GM12878 (cell line): ENCODE measurements around the gene SMARCAD1. TPM values are rescaled to one million over a fixed set of nuclear protein-coding genes. Genes with fewer than 3 reads are reported as not detected.

Experiments
- ATAC-seq: fragments of 200-7000 bp; cut with Tn5 transposase; 3 replicates; pipeline ENCODE4 v1.9.1; 2020; ENCODE audit warnings: mild to moderate bottlenecking, moderate library complexity
- BruUV-seq: library from RNA; stranded (reverse); fragments of 400-500 nt; replicated peaks from 2 replicates; lab custom pipeline; 2021; lab: Mats Ljungman, UMichigan
- CTCF ChIA-PET: fragments of 300-600 bp; sonication (Branson Sonifier 250); formaldehyde crosslinking; extraction: SDS; loops from one replicate; lab custom pipeline; 2021; ENCODE audit warnings: inconsistent platforms; lab: Yijun Ruan, JAX
- POLR2A ChIA-PET: fragments of 350-600 bp; formaldehyde crosslinking; extraction: SDS; loops from one replicate; lab custom pipeline; 2021; ENCODE audit warnings: inconsistent platforms; lab: Charles Lee
- RAD21 ChIA-PET: fragments of 300-600 bp; sonication (Branson Sonifier 250); formaldehyde crosslinking; loops from one replicate; lab custom pipeline; 2023; ENCODE audit warnings: antibody characterized with exemption; ENCODE audit not compliant: unreplicated experiment; lab: Charles Lee
- SMC1A ChIA-PET: fragments of 300-600 bp; sonication (Branson Sonifier 250); formaldehyde crosslinking; loops from one replicate; lab custom pipeline; 2023; ENCODE audit not compliant: unreplicated experiment, uncharacterized antibody; lab: Charles Lee
- DNase-seq: peaks from one replicate; pipeline ENCODE4 v3.0.0-alpha.2; 2011; ENCODE audit warnings: low read depth, low spot score
- FAIRE-seq: peaks from 3 replicates; lab custom pipeline; 2011; peaks lifted over from hg19 to GRCh38; lab: Jason Lieb, UNC
- H2AFZ ChIP-seq: 2 replicates; pipeline ENCODE4 v1.6.0; 2011; ENCODE audit warnings: low read depth, low read length, control low read depth; ENCODE audit not compliant: control insufficient read depth
- H3K27ac ChIP-seq: 2 replicates; pipeline ENCODE4 v1.5.1; 2011; ENCODE audit warnings: control low read depth; ENCODE audit not compliant: control insufficient read depth, insufficient read depth
- H3K27me3 ChIP-seq, 2 experiments: replicated peaks in 1 of 2; 2 replicates each; pipeline versions ENCODE4 v1.6.0 to v1.6.1; 2011; ENCODE audit warnings: low read length in 1 of 2; ENCODE audit not compliant: control insufficient read depth in 2 of 2, insufficient read depth in 2 of 2
- H3K36me3 ChIP-seq, 2 experiments: 2 replicates each; pipeline ENCODE4 v1.5.1; 2011; ENCODE audit warnings: low read length in 1 of 2; ENCODE audit not compliant: control insufficient read depth in 2 of 2, insufficient read depth in 2 of 2
- H3K4me1 ChIP-seq: 2 replicates; pipeline ENCODE4 v1.6.1; 2011; ENCODE audit warnings: mild to moderate bottlenecking, low read length, moderate library complexity, mixed read lengths; ENCODE audit not compliant: control insufficient read depth, insufficient read depth
- H3K4me2 ChIP-seq: 2 replicates; pipeline ENCODE4 v1.6.0; 2011; ENCODE audit warnings: control low read depth; ENCODE audit not compliant: control insufficient read depth, insufficient read depth
- H3K4me3 ChIP-seq: fragments of 200-600 bp; sonication (generic); 2 replicates; pipeline ENCODE4 v1.5.1; 2016
- H3K79me2 ChIP-seq: 2 replicates; pipeline ENCODE4 v1.6.0; 2011; ENCODE audit warnings: low read length; ENCODE audit not compliant: control insufficient read depth, insufficient read depth
- H3K9ac ChIP-seq: 2 replicates; pipeline ENCODE4 v1.8.0; 2011; ENCODE audit warnings: low read length, control low read depth, mixed read lengths; ENCODE audit not compliant: control insufficient read depth, insufficient read depth
- H3K9me3 ChIP-seq: replicated peaks from 3 replicates; pipeline ENCODE4 v1.5.1; 2011; ENCODE audit warnings: mild to moderate bottlenecking, low read length; ENCODE audit not compliant: control insufficient read depth, insufficient read depth
- H4K20me1 ChIP-seq: 2 replicates; pipeline ENCODE4 v1.6.0; 2011; ENCODE audit not compliant: control insufficient read depth, insufficient read depth
- BCL11A ChIP-seq: IDR thresholded peaks from 2 replicates; pipeline ENCODE4 v1.6.1; 2011; ENCODE audit warnings: low read depth, low read length
- BCL3 ChIP-seq: IDR thresholded peaks from 2 replicates; pipeline ENCODE4 v1.6.1; 2011; ENCODE audit warnings: borderline replicate concordance, low read depth, mild to moderate bottlenecking, moderate library complexity, low read length; ENCODE audit not compliant: insufficient read depth, poor library complexity, severe bottlenecking
- EED ChIP-seq: sonication (generic); IDR thresholded peaks from 2 replicates; pipeline ENCODE4 v1.6.1; 2016; ENCODE audit warnings: antibody characterized with exemption, low read depth
- EZH2 ChIP-seq: IDR thresholded peaks from 2 replicates; pipeline ENCODE4 v1.6.1; 2012; ENCODE audit warnings: low read depth, mild to moderate bottlenecking, control low read depth, inconsistent platforms, low read length, borderline replicate concordance; ENCODE audit not compliant: control insufficient read depth
- HCFC1 ChIP-seq: fragments of 150-350 bp; IDR thresholded peaks from 2 replicates; pipeline ENCODE4 v1.6.1; 2014; ENCODE audit warnings: low read length
- IKZF1 ChIP-seq: fragments of 450-650 bp; conservative IDR thresholded peaks from 2 replicates; pipeline ENCODE4 v1.6.1; 2017; ENCODE audit warnings: antibody characterized with exemption, mild to moderate bottlenecking
- KDM1A ChIP-seq: fragments of 200-600 bp; sonication (generic); IDR thresholded peaks from 2 replicates; pipeline ENCODE4 v1.6.1; 2016; ENCODE audit warnings: borderline replicate concordance
- MYC ChIP-seq: IDR thresholded peaks from 2 replicates; pipeline ENCODE4 v1.6.1; 2011; ENCODE audit warnings: mild to moderate bottlenecking, low read length, moderate library complexity, inconsistent platforms; ENCODE audit not compliant: insufficient read depth, insufficient replicate concordance, insufficient read length, severe bottlenecking
- RFX5 ChIP-seq: IDR thresholded peaks from 2 replicates; pipeline ENCODE4 v1.6.1; 2011; ENCODE audit warnings: low read depth, low read length, improper control_type of control experiment
- RUNX3 ChIP-seq: IDR thresholded peaks from 2 replicates; pipeline ENCODE4 v1.6.1; 2012; ENCODE audit warnings: low read length, inconsistent platforms
- SREBF2 ChIP-seq: IDR thresholded peaks from 2 replicates; pipeline ENCODE4 v1.6.1; 2012; ENCODE audit warnings: mild to moderate bottlenecking, low read length
- STAT1 ChIP-seq: fragments of 450-650 bp; conservative IDR thresholded peaks from 2 replicates; pipeline ENCODE4 v1.6.1; 2014; ENCODE audit warnings: antibody characterized with exemption, mild to moderate bottlenecking
- whole genome bisulfite sequencing: methylation state at CpG from one replicate; pipeline ENCODE4 v1.1.6; 2016; ENCODE audit warnings: low lambda C conversion rate; ENCODE audit not compliant: insufficient replicate concordance, insufficient coverage; ENCODE audit errors: missing lambda C conversion rate; 5-methylcytosine and 5-hydroxymethylcytosine counted together
- in situ Hi-C: fragments of 300-500 bp; cut with MboI; formaldehyde crosslinking; loops from 9 replicates; pipeline ENCODE4 v1.14.3; 2018; ENCODE audit warnings: mixed read lengths
- intact Hi-C: fragments of 100-400 bp; cut with micrococcal nuclease; formaldehyde crosslinking; loops from one replicate; pipeline ENCODE4 v1.14.2; 2022; ENCODE audit not compliant: unreplicated experiment
- polyA plus RNA-seq, 11 experiments: library from polyadenylated mRNA; depleted of rRNA in 4 of 11; unstranded in 6 of 11; stranded (reverse) in 5 of 11; fragments of >200 nt; fragmentation: Nextera tagmentation in 4 of 11; fragmentation: Illumina TruSeq in 1 of 11; extraction: Ambion mirVana in 4 of 11; extraction: Trizol in 1 of 11; gene quantifications; 1 replicate in 1 of 11; 2 replicates in 10 of 11; pipeline versions ENCODE4 v1.2.1 to v1.2.3, GENCODE V29; 2011 to 2016; ENCODE audit warnings: inconsistent platforms in 2 of 11, missing spikeins in 2 of 11, low read depth in 1 of 11
- total RNA-seq, 4 experiments: library from RNA; depleted of rRNA in 3 of 4; stranded (reverse); fragments of >200 nt in 3 of 4; fragmentation: Illumina TruSeq in 1 of 4; extraction: Trizol in 1 of 4; gene quantifications; 2 replicates each; pipeline versions ENCODE4 v1.2.1 to v1.2.3, GENCODE V29; 2013 to 2021

Gene SMARCAD1
- total and polyA plus RNA-seq, 10 of the 15 experiments (the other 5 are each of a cell fraction or from before 2014, with no cell fraction given): 7.6 to 41.2 (median 27.7) TPM

- no peak for TF ChIP-seq KDM1A
- TF ChIP-seq IKZF1: no peak
- TF ChIP-seq BCL3: no peak
- TF ChIP-seq, all 136 proteins: peak for 0
These were observed 126.8 kb downstream of the SMARCAD1 start (continued) for GRCh38 chr4:94334476-94334875.

- Histone ChIP-seq H4K20me1 (no peaks in the 10 kb centered on the region), H3K4me1 (peaks cover 10% of the 10 kb centered on the region), H3K27ac (no peak overlapping the region), H3K36me3 (no peaks in the 10 kb centered on the region), H3K4me2 (no peak overlapping the region), H3K79me2 (no peaks in the 10 kb centered on the region), H3K27me3 (no peaks in the 10 kb centered on the region), H3K4me3 (no peak overlapping the region), H3K9ac (no peak overlapping the region), H2AFZ (no peak overlapping the region), H3K9me3 (no peaks in the 10 kb centered on the region; the same call in 2 of the 3 replicates)
- in situ Hi-C loops: no loop called here
- RAD21 ChIA-PET: no interaction called here
- CTCF ChIA-PET: no interaction called here
- POLR2A ChIA-PET: no interaction called here
- no peak for DNase-seq
- SMC1A ChIA-PET: no interaction called here
- ATAC-seq: no peak
- BruUV-seq: no TSS peak
- 65% methylated on average over 3 of the region's 3 CpGs for WGBS
- TF ChIP-seq BCL11A (no peak), RUNX3 (no peak), STAT1 (no peak), HCFC1 (no peak), RFX5 (no peak), EZH2 (no peak), MYC (no peak), SREBF2 (no peak), EED (no peak)
- no peak for FAIRE-seq
- intact Hi-C loops: no loop called here
These were observed 127.3 kb downstream of the SMARCAD1 start for GRCh38 chr4:94334962-94335361.
